ENCODE measurements around the gene GFOD2.
"Not testable (repeated sequence)": the region's sequence is repeated elsewhere in the genome, so short reads cannot be mapped to it uniquely, and the experiment has no call there.

The GFOD2 gene

GRCh38 chr16:67699265-67699664 is 19.9 kb downstream of the GFOD2 start:
- FAIRE-seq: no peak

- FAIRE-seq: no peak
These were observed 21.5 kb downstream of the GFOD2 start for GRCh38 chr16:67697422-67698185.

GRCh38 chr16:67694611-67695010 is 24.5 kb downstream of the GFOD2 start:
- FAIRE-seq: no peak

DNA sequence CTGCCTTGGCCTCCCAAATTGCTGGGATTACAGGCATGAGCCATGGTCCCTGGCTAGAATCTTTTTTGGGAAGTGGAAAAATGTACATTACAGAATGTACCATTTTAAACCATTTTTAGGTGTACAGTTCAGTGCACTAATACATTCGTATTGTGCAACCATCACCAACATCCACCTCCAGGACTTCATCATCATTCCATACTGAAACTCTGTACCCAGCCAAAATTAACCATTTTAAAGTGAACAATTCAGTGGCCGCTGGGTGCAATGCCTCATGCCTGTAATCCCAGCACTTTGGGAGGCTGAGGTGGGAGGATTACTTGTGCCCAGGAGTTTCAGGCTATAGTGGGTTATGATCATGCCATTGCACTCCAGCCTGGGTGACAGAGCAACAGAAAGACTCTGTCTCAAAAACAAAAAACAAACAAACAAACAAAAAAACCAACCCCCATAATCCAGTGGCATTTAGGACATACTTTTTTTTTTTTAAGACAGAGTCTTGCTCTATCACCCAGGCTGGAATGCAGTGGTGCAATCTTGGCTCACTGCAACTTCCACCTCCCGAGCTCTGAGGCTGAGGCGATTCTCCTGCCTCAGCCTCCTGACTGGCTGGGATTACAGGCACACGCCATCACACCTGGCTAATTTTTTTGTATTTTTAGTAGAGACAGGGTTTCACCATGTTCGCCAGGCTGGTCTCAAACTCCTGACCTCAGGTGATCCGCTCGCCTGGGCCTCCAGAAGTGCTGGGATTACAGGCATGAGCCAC is 25.4 kb downstream of the GFOD2 start:
- FAIRE-seq: not testable (repeated sequence)

GRCh38 chr16:67685388-67686112 is 33.6 kb downstream of the GFOD2 start:
- no peak for FAIRE-seq

DNA sequence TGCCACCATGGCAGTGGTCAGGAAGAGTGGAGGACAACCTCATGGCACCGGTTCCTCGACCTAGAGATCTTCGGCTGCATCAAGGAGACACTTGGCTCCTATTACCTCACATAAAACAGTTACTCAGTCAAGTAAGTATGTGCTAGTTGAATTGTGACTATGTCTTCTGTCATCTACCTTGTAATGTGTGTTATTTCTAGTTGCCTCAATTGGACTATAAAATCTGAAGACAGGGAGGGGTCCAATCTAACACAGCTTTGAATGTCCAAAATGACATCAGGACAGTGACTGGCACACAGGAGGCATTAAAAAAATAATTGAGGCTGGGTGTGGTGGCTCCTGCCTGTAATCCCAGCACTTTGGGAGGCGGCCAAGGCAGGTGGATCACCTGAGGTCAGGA is 35.3 kb downstream of the GFOD2 start:
- FAIRE-seq: no peak

GRCh38 chr16:67679935-67680897 is 38.9 kb downstream of the GFOD2 start:
- FAIRE-seq: no peak

DNA sequence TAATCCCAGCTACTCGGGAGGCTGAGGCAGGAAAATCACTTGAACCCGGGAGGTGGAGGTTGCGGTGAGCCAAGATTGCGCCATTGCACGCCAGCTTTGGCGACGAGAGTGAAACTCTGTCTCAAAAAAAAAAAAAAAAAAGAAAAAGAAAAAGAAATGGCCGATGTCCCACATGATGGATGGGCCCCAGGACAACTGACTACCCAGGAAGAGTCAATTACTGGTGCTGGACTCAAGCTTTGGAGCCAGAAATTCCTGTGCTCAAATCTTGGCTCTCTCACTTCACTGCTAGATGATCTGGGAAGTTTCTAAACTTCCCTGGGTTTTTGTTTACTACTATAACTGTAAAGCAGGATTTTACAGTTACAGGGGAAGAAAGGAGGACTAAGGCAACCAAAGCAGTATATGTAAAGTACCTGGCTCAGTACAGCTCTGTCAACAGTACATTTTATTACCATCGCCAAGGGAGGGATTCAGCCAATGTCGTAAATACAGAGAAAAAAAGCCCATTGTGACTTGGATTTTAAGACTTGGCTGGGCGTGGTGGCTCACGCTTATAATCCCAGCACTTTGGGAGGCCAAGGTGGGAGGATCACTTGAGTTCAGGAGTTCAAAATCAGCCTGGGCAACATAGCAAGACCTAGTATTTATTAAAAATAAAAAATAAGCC is 40.6 kb downstream of the GFOD2 start:
- FAIRE-seq: no peak

GRCh38 chr16:67677712-67678111 is 41.4 kb downstream of the GFOD2 start:
- no peak for FAIRE-seq

DNA sequence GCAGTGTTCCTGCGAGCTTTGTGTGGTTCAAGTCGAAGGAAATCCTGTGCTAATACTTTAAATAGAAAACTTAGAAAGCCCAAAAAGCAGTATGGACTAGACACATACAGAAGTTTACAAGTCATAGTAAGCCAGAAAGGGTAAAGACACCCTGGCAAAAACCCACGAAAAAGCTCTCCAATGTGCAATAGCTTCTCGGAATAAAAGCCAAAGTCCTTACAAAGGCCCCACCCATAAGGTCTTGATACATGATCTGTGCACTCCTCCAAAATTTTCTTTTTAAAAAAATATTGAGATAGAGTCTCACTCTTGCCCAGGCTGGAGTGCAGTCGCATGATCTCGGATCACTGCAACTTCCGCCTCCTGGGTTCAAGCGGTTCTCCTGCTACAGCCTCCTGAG is 42.2 kb downstream of the GFOD2 start:
- FAIRE-seq: no peak

DNA sequence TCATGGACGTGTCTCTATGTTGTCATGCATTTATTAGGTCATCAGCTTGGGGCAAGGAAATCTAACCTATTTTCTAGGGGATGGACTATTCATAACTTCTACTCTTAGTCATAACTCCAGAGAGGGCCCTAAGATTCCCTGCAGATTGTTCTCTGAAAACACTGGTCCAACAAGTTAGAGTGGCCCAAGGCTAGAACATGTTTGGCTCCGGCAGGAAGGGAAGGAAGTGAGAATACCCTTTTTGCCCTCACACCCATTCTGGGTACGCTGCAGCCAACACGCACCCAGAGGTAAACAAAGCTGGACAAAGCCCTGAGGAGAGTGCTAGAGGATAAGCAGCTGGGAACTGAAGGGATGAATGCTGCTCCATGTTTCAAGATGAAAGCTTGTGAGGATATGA is 42.6 kb downstream of the GFOD2 start:
- FAIRE-seq: no peak

DNA sequence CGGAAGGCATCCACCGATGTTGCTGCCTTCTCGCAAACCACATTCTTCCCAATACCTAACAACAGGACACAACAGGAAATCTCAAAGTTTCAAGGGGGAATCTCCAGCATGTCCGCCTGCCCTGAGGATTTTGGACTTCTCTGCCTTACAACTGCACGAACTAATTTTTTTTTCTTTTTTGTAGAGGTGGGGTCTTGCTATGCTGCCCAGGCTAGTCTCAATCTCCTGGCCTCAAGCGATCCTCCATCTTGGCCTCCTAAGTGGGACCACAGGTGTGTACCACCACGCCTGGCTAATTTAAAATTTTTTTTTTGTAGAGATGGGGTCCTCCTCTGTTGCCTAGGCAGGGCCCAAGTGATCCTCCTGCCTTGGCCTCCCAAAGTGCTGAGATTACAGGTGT is 43.1 kb downstream of the GFOD2 start:
- no peak for FAIRE-seq

GRCh38 chr16:67675579-67675935 is 43.6 kb downstream of the GFOD2 start:
- no peak for FAIRE-seq

DNA sequence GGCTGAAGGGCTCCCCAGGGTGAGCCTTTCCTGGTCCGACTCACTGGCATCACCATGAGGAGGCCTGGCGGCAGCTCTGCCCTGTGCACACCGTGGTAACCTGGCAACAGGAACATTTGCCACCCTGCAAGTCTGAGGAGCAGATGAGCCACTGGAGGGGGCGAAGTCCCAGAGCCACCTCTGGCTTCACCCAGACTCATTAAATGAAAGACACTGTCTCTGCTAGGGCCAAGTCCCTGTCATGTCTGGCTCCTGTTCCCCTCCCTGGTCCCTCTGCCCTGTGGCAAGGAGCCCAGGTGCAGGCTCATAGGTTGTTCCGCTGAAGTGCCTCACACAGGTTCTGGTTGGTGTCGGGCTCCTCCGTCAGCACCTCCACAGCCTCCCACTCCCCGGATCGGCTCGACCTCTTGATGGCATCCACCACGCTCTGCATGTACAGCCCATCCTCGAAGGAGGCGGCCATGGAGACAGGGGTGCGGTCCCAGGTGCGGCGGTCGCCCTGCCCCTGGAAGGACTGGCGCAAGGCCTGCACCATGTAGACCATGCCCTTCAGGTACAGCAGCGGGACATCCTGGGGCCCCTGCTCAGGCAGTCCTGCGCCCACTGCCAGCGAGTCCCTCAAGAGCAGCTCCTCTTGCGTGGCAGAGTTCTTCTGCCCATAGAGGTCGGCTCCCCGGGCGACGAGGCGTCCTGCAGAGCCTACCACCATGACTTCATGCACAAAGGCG is 44.1 kb downstream of the GFOD2 start:
- no peak for FAIRE-seq

- no peak for FAIRE-seq
These were observed 45.2 kb downstream of the GFOD2 start for GRCh38 chr16:67673712-67674580.

DNA sequence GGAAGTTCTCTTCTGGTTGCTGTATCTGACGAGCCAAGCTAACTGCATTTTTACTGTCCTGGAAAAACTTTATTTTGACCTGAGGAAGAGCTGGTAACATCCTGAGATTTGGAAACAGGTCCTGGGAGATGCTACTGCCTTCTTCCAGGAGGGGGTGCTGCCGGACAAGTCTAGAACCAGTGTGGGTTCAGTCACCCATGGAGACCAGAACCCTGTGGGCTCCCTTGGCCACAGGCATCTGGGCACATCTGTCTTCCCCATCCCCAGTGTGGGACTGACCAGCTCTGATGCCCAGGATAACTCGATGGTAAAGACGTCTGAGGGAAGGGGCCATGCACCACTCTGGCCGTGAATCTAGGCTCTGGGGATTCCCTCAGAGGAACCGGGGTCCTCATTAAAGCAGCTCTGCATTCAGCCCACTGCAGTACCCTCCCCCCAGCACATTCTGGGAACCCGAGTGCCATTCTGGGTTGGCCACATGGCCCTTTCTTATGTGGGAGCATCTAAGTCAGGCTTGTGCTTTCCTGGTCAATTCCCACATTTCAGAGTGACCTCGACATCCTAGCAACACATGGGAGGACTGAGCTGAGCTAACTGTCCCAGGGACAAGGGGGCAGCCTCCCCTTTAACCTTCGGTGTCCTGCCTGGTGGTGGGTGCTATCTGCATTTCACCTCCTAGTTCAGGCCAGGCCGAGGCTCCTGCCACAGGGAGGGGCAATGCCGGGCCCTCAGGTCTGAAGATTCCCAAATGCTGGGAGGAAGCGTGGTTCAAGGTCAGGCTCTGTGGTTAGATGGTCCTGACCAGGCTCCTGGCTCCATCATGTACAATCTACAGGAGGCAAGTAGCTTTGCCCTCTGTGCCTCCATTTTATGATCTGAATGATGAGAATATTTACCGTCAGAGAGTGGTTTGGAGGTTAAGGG is 46.1 kb downstream of the GFOD2 start:
- FAIRE-seq: no peak

DNA sequence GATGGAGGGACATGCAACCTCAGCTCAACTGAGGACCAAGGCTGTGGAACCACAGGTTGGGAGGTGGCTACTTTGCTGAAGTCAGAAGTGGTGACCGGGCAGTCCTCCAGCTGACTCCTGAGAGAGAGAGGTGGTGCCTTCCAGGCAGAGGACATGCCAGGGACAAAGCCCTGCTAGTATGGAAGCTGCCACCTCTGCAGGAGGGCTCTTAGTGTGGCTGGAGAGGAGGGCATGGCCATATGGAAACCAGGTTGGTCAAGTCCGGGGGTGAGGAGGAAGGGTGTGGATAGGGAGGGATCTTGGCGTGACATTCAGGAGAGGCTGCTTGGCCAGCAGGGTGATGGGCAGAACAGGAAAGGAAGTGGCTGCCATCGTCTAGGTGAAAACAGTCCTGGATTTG is 46.8 kb downstream of the GFOD2 start:
- FAIRE-seq: no peak

- FAIRE-seq: no peak
These were observed 49.5 kb downstream of the GFOD2 start for GRCh38 chr16:67669499-67670101.

Data from endometrium (tissue), 2 donors.